HG03095 (cell line): ENCODE data around the gene LDLRAD3.

ENCODE experiments used
- ATAC-seq: cut with Tn5 transposase; IDR thresholded peaks from one replicate; pipeline ENCODE4 v1.9.1; 2021; ENCODE audit warnings: moderate library complexity; ENCODE audit not compliant: unreplicated experiment

Gene LDLRAD3

DNA sequence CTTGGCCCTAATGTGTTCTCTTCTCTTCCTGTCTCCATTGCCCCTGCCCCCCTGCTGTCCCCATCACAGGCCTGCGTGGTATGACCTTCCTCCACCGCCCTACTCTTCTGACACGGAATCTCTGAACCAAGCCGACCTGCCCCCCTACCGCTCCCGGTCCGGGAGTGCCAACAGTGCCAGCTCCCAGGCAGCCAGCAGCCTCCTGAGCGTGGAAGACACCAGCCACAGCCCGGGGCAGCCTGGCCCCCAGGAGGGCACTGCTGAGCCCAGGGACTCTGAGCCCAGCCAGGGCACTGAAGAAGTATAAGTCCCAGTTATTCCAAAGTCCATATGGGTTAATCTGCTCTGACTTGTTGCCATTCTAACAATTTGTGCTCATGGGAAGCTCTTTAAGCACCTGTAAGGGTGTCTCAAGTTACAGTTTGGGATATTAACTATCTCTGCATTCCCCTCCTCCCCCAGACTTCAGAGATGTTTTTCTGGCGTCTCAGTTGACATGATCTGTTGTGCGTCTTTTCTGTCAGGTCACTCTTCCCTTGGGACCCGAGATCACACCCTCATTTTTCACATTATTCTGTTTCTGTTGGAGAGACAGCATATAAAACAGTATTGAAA, 285.3 kb downstream of the LDLRAD3 start:
- no peak for ATAC-seq

DNA sequence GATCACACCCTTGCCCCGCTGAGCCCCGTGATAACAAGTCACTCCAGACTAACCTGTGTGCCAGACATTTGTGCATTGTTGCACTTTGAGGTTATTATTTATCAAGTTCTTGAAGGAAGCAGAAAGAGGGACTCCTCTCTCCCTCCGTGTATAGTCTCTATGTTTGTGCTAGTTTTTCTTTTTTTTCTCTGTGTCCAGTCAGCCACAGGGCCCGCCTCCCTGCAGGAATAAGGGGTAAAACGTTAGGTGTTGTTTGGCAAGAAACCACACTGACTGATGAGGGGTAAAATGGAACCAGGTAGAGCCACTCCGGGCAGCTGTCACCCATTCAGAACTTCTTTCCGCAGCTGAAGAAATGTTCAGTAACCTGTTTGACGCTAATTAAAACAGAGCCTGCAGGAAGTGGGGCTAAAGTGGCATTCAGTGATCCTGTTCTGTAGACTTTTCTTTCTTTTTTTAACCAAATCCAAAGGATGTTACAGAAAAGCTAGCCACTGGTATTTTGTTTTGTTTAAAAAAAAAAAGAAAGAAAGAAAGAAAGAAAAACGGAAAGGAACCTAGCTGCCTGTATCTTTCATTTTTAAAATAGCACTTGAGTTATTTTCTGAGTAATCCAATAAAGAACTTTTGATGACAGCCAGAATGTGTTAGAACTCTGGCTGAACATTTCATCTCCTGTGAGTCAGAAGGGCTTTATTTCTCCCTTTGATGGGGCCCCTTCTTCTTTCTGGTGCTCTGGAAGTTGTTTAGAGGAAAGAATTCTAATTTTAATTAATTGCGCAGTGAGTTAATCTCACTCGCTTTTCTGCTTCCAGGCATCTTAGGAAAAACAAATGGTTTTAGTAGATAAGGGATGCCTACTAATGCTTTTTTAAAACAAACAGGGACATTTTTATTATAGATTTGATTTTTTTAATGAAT, 287.2 kb downstream of the LDLRAD3 start:
- no peak for ATAC-seq

DNA sequence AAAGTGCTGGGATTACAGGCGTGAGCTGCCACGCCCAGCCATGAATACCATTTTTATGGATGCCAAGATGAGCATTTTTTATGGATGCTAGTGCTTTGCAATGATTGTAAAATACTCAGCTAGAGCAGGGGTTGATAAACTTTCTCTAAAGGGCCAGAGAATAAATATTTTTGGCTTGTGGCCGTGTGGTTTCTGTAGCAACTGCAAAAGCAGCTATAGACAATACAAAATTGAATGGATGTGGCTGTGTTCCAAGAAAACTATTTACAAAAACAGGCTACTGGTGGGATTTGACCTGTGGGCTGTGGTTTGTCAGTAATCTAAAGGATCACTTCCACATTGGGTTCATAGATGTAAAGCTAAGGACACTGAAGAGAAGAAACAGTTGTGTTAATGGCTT, 289.3 kb downstream of the LDLRAD3 start:
- no peak for ATAC-seq

DNA sequence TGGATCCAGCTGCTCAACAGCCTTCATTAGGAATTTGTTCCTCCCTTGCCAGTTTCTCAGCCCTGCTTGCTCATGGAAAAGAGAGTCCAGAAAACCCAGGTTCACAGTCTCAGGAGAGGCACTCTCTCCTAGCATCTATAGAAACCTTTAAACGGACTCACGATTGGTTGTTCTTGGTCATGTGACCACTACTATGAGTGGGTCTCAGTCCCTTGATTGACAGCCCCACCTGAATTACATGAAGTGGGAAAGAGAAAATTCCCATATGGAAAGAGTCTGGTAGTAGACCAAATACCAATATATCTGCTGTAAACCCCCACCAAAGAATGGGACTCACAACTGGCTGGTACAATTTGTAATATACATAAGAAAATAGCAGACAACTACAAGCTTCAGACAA, 291.0 kb downstream of the LDLRAD3 start:
- no peak for ATAC-seq

DNA sequence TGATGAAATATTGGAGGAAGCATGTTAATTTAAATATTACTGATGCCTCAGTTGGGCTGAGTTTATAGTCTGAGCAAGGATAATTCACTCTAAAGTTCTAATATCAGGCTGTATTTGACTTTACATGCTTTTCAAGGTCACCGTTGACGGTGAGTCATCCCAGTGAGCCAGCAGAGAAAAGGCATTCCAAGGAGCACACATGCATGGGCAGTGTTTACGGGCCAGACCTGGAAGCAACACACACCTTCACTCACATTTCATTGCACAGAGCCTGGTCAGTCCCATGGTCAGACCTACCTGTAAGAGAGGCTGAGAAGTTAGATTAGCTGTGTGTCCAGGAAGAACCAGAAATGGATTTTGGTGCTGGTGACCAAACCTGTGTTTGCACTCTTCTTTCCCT, 291.9 kb downstream of the LDLRAD3 start:
- no peak for ATAC-seq

DNA sequence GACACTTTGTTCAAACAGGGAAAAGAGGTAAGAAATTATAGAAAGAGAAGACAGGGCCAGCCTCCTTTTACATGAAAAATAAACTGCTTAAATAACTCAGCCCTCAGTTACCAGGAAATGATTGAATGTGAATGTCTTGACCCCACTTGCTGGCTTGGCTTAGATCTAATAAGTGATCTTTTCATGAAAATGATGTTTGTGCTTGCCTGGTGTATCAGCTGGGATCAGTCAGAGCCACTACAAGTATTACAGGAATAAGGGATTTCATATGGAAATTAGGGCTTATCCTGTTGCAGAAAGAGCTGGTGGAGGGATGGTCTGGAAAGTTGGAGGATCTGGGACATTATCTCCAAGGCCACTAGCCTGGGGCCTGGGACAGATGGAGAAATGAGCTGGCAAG, 293.5 kb downstream of the LDLRAD3 start:
- ATAC-seq: no peak

DNA sequence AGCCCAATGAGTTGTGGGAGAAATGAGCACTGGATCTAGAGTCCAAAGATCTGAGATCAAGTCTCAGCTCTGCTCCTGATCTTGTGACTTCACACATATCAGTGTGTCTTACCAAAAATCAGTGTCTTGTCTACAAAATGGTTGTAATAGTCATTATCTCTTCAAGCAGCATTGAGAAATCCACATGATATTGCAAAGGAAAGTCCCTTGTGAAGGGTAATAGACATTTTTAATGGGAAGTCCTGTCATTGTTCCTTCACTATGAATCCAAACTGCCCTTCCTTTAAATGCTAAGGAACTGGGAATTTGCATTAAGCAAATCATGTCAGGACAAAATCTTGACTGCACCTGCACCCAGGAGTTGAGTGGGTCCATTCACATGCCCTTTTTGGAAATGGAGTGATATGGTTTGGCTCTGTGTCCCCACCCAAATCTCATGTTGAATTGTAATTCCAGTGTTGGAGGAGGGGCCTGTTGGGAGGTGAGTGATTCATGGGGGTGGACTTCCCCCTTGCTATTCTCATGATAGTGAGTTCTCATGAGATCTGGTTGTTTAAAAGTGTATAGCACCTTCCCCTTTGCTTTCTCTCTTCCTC, 294.3 kb downstream of the LDLRAD3 start:
- ATAC-seq: no peak

DNA sequence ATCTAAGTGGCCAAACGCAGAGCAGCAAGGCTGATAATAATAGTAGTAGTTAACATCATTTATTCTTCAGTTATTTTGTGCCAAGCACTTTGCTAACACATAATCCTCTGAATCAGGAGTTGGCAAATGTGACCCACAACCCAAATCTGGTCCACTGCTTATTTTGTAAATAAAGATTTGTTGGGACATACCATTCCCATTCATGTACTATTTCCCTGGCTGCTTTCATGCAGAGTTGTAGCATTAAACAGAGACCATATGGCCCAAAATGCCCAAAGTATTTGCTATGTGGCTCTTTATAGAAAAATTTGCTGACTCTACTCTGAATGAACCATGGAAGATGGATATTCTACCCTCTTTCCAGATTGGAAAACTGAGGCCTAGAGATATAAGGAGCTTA, 295.0 kb downstream of the LDLRAD3 start:
- no peak for ATAC-seq

DNA sequence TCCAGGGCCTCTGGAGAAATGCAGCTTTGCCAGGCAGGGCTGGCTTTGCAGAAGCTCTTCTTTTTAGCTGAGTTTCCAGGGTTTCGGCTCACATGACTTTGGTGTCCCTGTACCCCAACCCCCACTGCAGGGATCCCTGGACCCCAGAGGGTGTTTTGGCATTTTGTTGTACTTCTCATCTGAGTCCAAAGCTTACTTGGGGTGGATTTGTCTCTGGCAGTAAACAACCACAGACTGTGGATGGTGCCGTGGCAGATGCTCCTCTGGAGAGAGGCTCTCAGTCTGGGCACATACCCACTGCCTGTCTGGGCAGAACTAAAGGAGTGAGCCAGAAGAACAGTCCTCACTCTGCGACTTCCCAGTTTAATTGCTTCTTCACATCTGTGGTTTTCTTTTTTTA, 295.8 kb downstream of the LDLRAD3 start:
- no peak for ATAC-seq

DNA sequence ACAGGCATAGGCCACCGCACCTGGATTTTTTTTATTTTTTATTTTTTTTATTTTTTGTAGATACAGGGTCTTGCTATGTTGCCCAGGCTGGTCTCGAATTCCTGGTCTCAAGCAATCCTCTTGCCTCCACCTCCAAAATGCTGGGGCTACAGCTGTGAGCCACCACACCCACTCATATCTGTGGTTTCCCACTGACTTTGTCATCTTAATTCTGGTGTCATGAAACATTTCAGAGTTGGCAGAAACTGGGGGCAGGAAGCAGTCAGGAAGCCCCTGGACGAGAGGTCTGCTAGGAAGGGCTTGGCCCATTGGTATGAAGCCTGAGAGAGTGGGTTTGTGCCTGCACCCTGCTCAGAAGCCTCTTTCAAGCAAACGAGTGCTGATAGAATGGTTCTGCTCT, 296.3 kb downstream of the LDLRAD3 start:
- no peak for ATAC-seq

DNA sequence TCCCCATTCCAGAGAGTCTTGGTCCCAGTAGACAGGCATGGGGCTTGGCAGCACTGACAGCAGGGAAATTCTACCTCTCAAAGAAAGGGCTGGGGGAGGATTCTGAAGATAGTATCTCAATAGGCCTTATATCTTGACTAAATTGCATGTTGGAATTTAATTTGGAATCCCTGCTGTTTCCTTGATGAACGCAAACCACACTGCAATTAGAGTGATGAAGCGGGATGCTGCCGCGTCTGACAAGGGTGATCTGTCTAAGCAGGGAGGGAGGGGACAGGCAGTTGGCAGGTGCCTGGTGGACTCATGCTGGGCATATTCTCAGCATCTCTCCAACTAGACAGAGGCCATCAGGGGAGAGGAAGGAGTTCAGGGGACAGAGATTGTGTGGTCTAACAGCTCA, 296.9 kb downstream of the LDLRAD3 start:
- no peak for ATAC-seq

DNA sequence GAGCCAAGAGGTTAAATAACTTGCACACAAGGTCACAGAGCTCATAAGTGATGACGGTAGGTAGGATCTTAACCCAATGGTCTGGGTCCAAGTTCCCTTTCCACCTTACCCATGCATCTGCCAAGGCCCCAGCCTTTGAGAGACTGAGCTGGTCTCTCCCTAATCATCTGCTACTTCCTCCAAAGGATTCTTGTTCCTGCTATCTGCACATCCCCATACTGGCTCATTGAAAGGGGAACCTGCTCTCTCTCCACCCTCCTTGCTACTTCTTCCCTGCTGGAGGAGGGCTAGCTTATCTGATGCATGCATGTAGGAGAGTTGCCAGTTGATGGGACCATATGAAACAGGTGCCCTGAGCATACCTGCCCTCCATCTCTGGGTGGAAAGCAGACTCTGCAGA, 297.6 kb downstream of the LDLRAD3 start:
- no peak for ATAC-seq

DNA sequence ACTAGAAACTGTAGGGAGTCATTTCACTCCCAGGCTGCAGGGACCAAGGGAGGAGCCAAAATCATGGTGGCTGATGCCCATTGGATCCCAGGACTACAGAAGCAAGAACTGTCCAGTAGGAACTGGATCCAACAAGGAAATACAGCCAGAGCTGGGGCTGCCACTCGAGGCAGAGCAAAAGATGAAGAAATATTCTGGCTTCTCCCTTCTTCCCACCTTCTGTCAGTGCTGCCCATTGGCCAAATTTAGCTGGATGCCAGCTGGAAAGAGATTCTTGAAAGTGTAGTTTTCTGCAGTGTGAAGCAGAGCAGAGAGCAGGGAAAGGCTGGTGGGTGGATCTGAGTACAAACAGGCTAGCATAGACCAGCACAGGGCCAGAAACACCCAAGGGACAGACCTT, 299.8 kb downstream of the LDLRAD3 start:
- ATAC-seq: no peak

DNA sequence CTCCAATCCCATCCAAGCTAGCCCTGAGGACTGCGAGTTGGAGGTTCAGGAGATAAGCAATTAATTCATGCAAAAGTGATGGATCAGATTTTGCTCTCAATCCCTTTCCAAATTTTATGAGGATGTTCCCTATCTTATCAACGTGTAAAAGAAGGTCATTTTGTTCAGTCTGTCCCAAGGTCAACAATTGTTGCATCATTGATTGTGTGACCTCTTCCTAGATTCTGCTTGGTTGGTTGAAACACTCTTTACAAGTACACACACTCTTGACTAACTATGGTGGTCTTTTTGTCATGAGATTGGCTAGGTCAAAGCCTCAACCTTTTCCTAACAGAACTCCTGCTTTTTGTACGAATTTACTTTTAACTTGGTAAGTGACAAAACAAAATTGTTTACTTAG, 303.6 kb downstream of the LDLRAD3 start:
- ATAC-seq: no peak

DNA sequence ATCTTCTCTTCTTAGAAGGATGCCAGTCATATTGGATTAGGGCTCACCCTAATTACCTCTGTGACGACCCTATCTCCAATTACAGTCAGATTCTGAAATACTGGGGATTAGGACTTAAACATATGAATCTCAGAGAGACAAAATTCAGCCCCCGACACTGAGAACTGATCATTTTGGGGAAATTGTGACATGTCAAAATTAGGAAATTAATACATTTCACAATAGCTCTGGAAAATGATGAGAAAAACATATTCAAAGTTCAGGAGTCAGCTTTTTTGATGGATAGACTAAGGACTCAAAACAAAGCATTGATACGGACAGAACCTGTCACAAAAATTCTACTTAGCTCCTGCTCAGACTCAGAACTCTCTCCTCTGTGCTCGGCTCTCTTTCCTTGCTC, 304.6 kb downstream of the LDLRAD3 start:
- ATAC-seq: no peak

DNA sequence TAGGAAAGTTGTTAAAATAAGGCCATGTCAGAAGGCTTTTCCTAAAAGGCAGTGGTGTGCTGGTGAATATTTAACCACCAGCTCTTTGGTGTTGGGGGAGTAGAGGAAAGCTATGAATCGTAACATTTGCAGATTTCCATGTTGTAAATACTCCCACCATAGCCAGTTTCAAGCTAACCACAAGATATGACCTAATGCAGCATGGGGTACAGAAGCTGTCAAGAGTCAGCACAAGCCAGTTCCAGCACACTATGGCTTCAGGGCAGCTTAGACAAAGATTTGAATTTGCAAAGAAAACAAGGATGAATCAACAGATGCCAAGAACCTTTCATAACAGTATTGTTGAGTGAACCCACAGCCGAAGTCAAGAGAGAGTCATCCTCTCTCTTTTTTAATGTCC, 305.4 kb downstream of the LDLRAD3 start:
- ATAC-seq: no peak

DNA sequence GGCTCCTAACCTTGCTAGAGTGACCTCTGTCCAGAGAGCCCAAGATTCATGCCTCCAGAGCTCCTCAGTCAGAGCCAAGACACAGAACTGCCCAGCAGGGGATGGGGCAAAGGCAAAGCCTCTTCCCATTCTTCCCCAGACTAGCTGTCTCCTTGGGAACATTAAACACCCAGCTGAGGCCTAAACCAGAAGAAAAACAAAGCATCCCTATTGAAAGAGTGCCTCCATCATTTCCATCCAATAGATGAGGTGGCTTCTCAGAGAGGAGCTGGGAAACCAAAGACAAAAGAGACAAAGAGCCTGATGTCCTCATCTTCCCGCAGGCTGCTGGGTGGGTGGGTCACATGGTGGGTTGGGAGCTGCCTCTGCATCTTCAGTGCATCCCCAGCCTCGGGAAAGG, 308.0 kb downstream of the LDLRAD3 start:
- ATAC-seq: no peak

DNA sequence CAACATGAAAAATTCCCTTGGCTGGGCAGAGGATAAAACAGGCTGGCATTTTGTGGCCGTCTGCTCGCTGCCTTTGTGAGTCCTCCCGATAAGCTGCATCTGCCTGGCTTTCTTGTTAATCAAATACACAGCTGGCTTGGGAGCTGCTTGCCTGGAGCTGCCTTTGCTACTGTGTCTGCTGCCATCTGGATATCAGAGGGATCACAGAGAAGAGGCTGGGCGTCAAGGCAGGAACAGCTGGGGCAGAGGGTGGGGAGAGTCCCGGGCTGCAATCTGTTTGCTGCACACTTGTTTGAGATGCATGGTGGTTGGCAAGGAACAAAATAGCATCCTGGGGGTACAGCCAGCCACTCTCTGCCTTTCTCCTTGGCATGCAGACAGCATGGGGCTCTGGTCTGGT, 309.4 kb downstream of the LDLRAD3 start:
- ATAC-seq: no peak

DNA sequence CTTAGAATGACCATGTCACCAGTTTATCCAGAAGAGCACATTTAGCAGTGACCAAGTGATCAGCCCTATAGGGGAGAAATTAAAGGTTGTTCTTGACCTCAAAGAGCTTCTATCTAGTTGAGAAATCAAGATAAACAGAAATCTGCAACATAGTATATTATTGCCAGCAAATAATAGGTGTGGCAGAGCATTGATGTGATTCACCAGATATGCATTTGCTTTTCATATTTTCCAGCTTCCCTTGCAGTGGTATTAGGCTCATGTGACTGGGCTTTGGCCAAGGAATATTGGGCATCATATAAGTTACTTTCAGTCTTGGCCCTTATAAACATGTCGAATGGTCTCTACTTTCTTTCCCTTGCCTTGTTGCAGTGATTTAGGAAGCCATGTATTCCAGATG, 310.9 kb downstream of the LDLRAD3 start:
- no peak for ATAC-seq

DNA sequence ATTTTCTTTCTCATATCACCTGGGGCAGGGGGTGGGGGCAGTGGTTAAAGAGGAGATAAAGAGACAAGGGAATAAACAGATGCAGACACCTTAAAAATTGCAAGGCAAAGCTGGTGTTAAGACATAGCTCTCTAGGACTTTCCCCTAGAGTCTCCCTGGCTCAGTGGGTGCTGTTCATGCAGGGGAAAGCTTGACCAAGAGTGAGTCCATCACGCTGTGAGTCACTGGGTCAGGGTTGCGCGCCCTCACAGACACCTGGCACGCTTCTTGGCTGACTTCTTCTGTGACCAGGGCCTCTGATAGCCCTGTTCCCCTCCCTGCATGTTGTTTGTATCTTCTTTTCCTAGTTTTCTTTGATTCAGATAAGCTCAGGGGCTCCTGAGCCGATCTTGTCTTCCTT, 313.5 kb downstream of the LDLRAD3 start:
- ATAC-seq: no peak

DNA sequence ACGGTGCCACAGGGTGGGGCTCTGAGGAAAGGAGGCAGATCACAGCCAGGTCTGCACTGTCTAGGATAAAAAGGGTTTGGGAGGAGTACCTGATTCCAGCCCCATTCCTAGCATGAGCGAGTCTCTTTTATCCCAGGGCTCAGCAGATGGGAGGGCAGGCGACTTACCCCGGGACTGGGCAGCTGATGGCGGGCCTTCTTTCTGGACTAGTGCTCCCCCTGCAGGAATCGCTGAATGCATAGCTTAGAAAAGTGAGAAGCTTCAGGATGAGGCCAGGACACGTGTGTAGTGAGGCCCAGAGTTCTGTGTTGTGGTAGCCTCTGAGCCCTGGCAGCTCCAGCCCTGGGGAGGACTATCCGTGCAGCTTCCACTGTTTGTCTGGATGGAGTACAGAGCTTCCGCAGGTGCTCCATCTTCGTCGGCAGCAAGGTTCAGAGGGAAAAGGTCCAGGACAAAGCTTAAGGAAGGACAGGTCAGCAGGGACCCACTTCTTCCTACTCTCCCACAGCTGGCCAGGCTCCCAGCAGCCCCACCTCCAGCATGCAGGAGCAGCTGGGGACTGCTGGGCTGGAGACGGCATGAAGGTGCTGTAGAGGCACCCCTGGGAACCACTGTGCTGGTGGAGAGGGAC, 315.0 kb downstream of the LDLRAD3 start:
- no peak for ATAC-seq

DNA sequence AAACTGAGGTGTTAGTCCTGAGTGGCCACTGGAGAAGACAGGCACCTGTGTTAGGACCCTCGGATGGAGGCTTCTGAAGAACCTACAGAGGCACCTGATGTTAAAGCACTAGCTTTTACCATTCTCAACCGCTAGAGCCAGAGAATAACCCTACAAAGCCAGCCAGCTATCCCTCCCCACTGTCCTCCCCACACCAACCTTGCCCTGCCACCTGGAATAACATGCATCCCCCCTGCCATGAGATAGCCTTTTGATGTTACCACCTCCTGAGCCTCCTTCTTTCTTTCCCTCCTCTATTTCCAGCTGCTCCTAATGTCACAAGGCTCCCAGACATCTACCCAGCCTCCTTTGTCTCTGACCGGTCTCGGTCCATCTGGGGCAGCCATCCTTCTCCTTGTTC, 317.2 kb downstream of the LDLRAD3 start:
- no peak for ATAC-seq
